ENCODE data around the gene PROSER2.

Gene PROSER2

GRCh38 chr10:11795101-11795920 lies 27.8 kb upstream of the PROSER2 start:
- Histone ChIP-seq H3K4me3 (no peak overlapping the region), H3K27ac (no peak overlapping the region)
- DNase-seq (ENCODE audit: low spot score), result no peak
- TF ChIP-seq CTCF (IDR thresholded peaks at IDR 0.05), result no peak

- Histone ChIP-seq H3K4me3 (no peak overlapping the region), H3K27ac (no peak overlapping the region)
- no peak for TF ChIP-seq CTCF (IDR thresholded peaks at IDR 0.05)
- DNase-seq (ENCODE audit: low spot score), result no peak
Measured at GRCh38 chr10:11796474-11796873, 26.7 kb upstream of the PROSER2 start.

GRCh38 chr10:11797281-11797680 lies 25.9 kb upstream of the PROSER2 start:
- no peak overlapping the region for H3K27ac ChIP-seq
- DNase-seq (ENCODE audit: low spot score), result no peak
- no peak for TF ChIP-seq CTCF (IDR thresholded peaks at IDR 0.05)
- H3K4me3 ChIP-seq, result no peak overlapping the region

GRCh38 chr10:11797847-11798633 lies 25.1 kb upstream of the PROSER2 start:
- Histone ChIP-seq H3K27ac (no peak overlapping the region), H3K4me3 (no peak overlapping the region)
- no peak for DNase-seq (ENCODE audit: low spot score)
- no peak for TF ChIP-seq CTCF (IDR thresholded peaks at IDR 0.05)

GRCh38 chr10:11798845-11799735 lies 24.1 kb upstream of the PROSER2 start:
- H3K4me3 ChIP-seq, result no peak overlapping the region
- DNase-seq (ENCODE audit: low spot score), result no peak

GRCh38 chr10:11799736-11800080 lies 23.4 kb upstream of the PROSER2 start:
- no peak for TF ChIP-seq CTCF (IDR thresholded peaks at IDR 0.05)
- Histone ChIP-seq H3K4me3 (no peak overlapping the region), H3K27ac (no peak overlapping the region)
- DNase-seq (ENCODE audit: low spot score), result no peak

More at GRCh38 chr10:11798845-11799735, 24.1 kb upstream of the PROSER2 start:
- H3K27ac ChIP-seq, result no peak overlapping the region
- no peak for TF ChIP-seq CTCF (IDR thresholded peaks at IDR 0.05)
